GM23248 (cell line): ENCODE measurements around the gene VARS2. TPM values are rescaled to one million over a fixed set of nuclear protein-coding genes. Genes with fewer than 3 reads are reported as not detected.

Experiments used
- DNase-seq: peaks from one replicate; pipeline ENCODE4 v3.0.0-alpha.2; 2015
- H2AFZ ChIP-seq: fragments of 200-600 bp; sonication (generic); 2 replicates; pipeline ENCODE4 v1.6.1; 2016; ENCODE audit warnings: antibody characterized with exemption
- H3F3A ChIP-seq: fragments of 200-600 bp; sonication (generic); 2 replicates; pipeline ENCODE4 v1.6.1; 2016; ENCODE audit warnings: mild to moderate bottlenecking, antibody characterized with exemption, mixed run types; ENCODE audit not compliant: insufficient read depth
- H3K27ac ChIP-seq: fragments of 200-600 bp; sonication (generic); 2 replicates; pipeline ENCODE4 v1.5.1; 2016; ENCODE audit warnings: mild to moderate bottlenecking
- H3K27me3 ChIP-seq: fragments of 200-600 bp; sonication (generic); replicated peaks from 2 replicates; pipeline ENCODE4 v1.6.1; 2016; ENCODE audit warnings: mild to moderate bottlenecking; ENCODE audit not compliant: insufficient read depth
- H3K36me3 ChIP-seq: fragments of 200-600 bp; sonication (generic); 2 replicates; pipeline ENCODE4 v1.6.1; 2016; ENCODE audit warnings: low read depth, mild to moderate bottlenecking
- H3K4me1 ChIP-seq: fragments of 200-600 bp; sonication (generic); 2 replicates; pipeline ENCODE4 v1.6.1; 2016; ENCODE audit warnings: mild to moderate bottlenecking; ENCODE audit not compliant: insufficient read depth
- H3K4me2 ChIP-seq: fragments of 200-600 bp; sonication (generic); one replicate; pipeline ENCODE4 v1.6.1; 2016; ENCODE audit warnings: mild to moderate bottlenecking; ENCODE audit not compliant: unreplicated experiment
- H3K4me3 ChIP-seq: fragments of 200-600 bp; sonication (generic); 2 replicates; pipeline ENCODE4 v1.5.1; 2016; ENCODE audit warnings: mild to moderate bottlenecking
- H3K79me2 ChIP-seq: fragments of 200-600 bp; sonication (generic); 2 replicates; pipeline ENCODE4 v1.6.1; 2016; ENCODE audit warnings: mild to moderate bottlenecking; ENCODE audit not compliant: insufficient read depth
- H3K9ac ChIP-seq: fragments of 200-600 bp; sonication (generic); 2 replicates; pipeline ENCODE4 v1.6.1; 2016; ENCODE audit warnings: mild to moderate bottlenecking
- H3K9me2 ChIP-seq: fragments of 200-600 bp; sonication (generic); 2 replicates; pipeline ENCODE4 v1.6.1; 2016; ENCODE audit warnings: mixed run types, mild to moderate bottlenecking, moderate library complexity; ENCODE audit not compliant: insufficient read depth
- H3K9me3 ChIP-seq: fragments of 200-600 bp; sonication (generic); one replicate; pipeline ENCODE4 v1.6.1; 2017; ENCODE audit warnings: low read depth
- H4K20me1 ChIP-seq: fragments of 200-600 bp; sonication (generic); 2 replicates; pipeline ENCODE4 v1.6.0; 2016; ENCODE audit not compliant: insufficient read depth
- EZH2 ChIP-seq: fragments of 200-600 bp; sonication (generic); IDR thresholded peaks from 2 replicates; pipeline ENCODE4 v1.6.1; 2018; ENCODE audit warnings: antibody characterized with exemption, mild to moderate bottlenecking; ENCODE audit not compliant: insufficient read depth, poor library complexity, severe bottlenecking
- EZH2phosphoT487 ChIP-seq: fragments of 200-600 bp; sonication (generic); IDR thresholded peaks from 2 replicates; pipeline ENCODE4 v1.6.1; 2018; ENCODE audit warnings: antibody characterized with exemption, moderate library complexity, mild to moderate bottlenecking, low read depth; ENCODE audit not compliant: insufficient read depth
- WGBS, 2 experiments: methylation state at CpG; one replicate each; pipeline ENCODE4 v1.1.6; 2015 to 2017; ENCODE audit warnings: low lambda C conversion rate in 2 of 2, low coverage in 1 of 2; ENCODE audit errors: missing lambda C conversion rate in 2 of 2; 5-methylcytosine and 5-hydroxymethylcytosine counted together
- in situ Hi-C: fragments of 300-500 bp; cut with MboI; formaldehyde crosslinking; loops from 2 replicates; pipeline ENCODE4 v1.15.0; 2020
- polyA plus RNA-seq: library from polyadenylated mRNA; unstranded; fragments of >200 nt; fragmentation: Nextera tagmentation; extraction: Ambion mirVana; gene quantifications from 2 replicates; pipeline ENCODE4 v1.2.1, GENCODE V29; 2016
- total RNA-seq: library from RNA; depleted of rRNA; stranded (reverse); fragments of >200 nt; shearing (Covaris generic); gene quantifications from 2 replicates; pipeline ENCODE4 v1.2.3, GENCODE V29; 2014

Gene VARS2
- total and polyA plus RNA-seq, 2 experiments from 2014 or later = 9.9 to 20.8 TPM

DNA sequence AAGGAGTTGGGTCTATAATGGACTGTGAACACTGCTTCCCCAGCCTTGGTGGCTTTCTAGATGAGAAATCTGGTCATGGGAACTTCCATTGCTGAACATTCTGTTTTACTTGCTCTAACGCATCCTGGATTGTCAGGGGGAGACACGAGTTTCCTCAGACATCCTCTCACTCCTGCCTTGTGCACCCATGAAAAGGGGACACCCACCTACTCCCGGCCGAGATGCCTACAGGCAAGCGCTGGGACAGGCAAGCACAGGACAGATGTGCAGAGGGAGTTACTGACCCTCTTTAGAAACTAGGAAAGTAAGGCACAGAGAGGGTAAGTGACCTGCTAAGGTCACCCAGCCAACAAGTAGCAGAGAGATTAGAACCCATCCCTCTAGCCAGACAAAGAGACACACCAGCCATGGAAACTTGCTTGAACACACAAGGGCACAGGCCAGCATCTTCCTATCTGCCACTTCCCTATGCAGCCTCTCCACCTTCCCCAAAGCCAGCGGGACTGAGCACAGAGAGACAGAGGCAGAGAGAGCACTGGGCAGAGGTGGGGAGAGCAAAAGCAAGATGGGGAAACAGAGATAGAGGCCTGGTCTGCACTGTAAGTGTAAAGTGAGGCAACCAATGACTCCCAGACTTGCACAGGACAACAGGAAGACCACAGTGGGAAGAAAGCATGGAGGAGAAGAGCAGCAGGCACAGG lies 18.8 kb downstream of the VARS2 start:
- no peak overlapping the region for H3K27ac ChIP-seq
- no peak overlapping the region for H3K9ac ChIP-seq
- H3K4me3 ChIP-seq = no peak overlapping the region
- no peak for DNase-seq
- no peaks in the 10 kb centered on the region for H3K9me2 ChIP-seq
- in situ Hi-C loops = no loop called here
- no peaks in the 10 kb centered on the region for H3K36me3 ChIP-seq
- peaks cover 7% of the 10 kb centered on the region; the same call in 1 of the 2 replicates for H3K27me3 ChIP-seq
- WGBS, 2 experiments = 70 to 74% methylated on average over 6 of the region's 6 CpGs
- TF ChIP-seq EZH2phosphoT487 (no peak), EZH2 (no peak)
- H3K4me1 ChIP-seq = no peaks in the 10 kb centered on the region
- no peaks in the 10 kb centered on the region for H3F3A ChIP-seq
- H3K4me2 ChIP-seq = no peak overlapping the region
- H4K20me1 ChIP-seq = no peaks in the 10 kb centered on the region
- H3K79me2 ChIP-seq = no peaks in the 10 kb centered on the region
- no peak overlapping the region for H2AFZ ChIP-seq
- no peaks in the 10 kb centered on the region for H3K9me3 ChIP-seq

DNA sequence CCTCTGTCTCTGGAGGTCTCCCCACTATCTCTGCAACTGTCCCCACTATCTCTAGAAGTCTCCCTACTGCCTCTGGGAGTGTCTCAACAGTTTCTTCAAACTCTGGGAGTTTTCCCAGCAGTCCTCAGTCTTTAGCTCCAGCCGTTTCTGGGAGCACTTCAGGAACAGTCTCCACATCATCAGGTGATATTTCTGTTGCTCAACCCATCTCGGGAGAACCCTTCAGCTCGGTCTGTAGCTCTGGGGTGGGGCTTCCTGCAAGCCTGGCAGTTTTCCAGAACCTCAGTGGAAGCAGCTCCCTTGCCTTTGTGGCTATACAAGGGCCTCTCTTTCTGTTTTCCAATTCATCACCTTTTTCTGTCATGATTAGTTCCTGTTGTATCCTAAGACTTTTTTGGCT lies 21.0 kb downstream of the VARS2 start:
- Histone ChIP-seq H3K9ac (no peak overlapping the region), H3K27ac (no peak overlapping the region), H3K36me3 (no peaks in the 10 kb centered on the region), H4K20me1 (no peaks in the 10 kb centered on the region), H3K9me3 (no peaks in the 10 kb centered on the region), H3K4me1 (no peaks in the 10 kb centered on the region), H3K79me2 (no peaks in the 10 kb centered on the region), H3K4me2 (no peak overlapping the region), H3K27me3 (peaks cover 7% of the 10 kb centered on the region; the same call in 1 of the 2 replicates), H3F3A (no peaks in the 10 kb centered on the region), H3K9me2 (no peaks in the 10 kb centered on the region), H2AFZ (no peak overlapping the region), H3K4me3 (no peak overlapping the region)
- no peak for DNase-seq
- in situ Hi-C loops = no loop called here
- 15 to 16% methylated on average over 3 of the region's 3 CpGs for WGBS, 2 experiments
- TF ChIP-seq EZH2phosphoT487 = no peak
- no peak for TF ChIP-seq EZH2

DNA sequence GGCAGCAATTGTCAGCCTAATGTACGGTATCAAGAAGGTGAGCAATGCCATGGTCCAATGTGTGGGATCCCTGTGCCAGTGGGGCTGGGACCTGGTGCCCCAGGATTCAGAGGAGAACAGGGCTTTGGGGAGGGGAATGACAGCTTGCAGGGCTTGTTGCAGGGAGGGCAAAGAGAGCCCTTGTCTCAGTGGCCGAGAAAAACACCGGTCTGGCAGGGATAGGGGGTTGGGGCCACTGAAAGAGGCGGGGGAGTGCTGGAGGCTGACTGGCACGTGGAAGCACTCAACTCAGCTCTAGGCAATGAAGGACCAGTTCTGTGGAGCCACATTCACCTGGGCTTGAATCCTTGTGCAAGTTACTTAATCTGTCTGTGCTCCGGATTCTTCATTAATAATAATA lies 23.2 kb downstream of the VARS2 start:
- no peaks in the 10 kb centered on the region for H4K20me1 ChIP-seq
- no peak overlapping the region for H3K9ac ChIP-seq
- no peaks in the 10 kb centered on the region for H3K9me3 ChIP-seq
- no peak overlapping the region for H2AFZ ChIP-seq
- WGBS, 2 experiments = 48 to 50% methylated on average over 6 of the region's 6 CpGs
- no peak overlapping the region for H3K4me2 ChIP-seq
- H3K27me3 ChIP-seq = peaks cover 15% of the 10 kb centered on the region; the same call in 1 of the 2 replicates
- in situ Hi-C loops = no loop called here
- no peaks in the 10 kb centered on the region for H3K36me3 ChIP-seq
- no peaks in the 10 kb centered on the region for H3K79me2 ChIP-seq
- no peaks in the 10 kb centered on the region for H3F3A ChIP-seq
- no peaks in the 10 kb centered on the region for H3K4me1 ChIP-seq
- DNase-seq = no peak
- H3K9me2 ChIP-seq = no peaks in the 10 kb centered on the region
- TF ChIP-seq EZH2phosphoT487 (no peak), EZH2 (no peak)
- H3K27ac ChIP-seq = no peak overlapping the region
- no peak overlapping the region for H3K4me3 ChIP-seq

DNA sequence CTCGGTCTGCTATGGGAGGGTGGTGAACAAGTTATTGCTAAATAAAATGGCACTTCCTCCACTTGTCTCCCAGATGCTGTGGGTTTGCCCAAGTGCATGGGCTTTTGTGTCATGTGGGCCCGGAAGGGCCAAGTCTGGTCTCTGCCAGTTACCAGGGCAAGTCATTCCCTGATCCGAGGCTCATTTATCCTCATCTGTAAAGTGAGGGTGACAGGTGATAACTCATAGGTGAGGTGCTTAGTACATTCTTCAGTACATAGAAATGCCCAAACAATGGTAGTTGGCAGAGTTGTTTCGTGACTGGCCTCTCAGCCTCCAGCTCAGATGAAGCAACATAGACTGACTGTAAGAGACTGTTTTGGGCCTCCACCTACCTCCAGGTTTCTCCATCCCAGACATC lies 24.7 kb downstream of the VARS2 start:
- whole genome bisulfite sequencing, 2 experiments = 69 to 81% methylated on average over 4 of the region's 4 CpGs

More for the DNA sequence above, 24.7 kb downstream of the VARS2 start:
- H3K9ac ChIP-seq = no peak overlapping the region
- TF ChIP-seq EZH2phosphoT487 = no peak
- no peak for TF ChIP-seq EZH2
- H3K4me1 ChIP-seq = no peaks in the 10 kb centered on the region; the same call in 1 of the 2 replicates
- H3K4me2 ChIP-seq = no peak overlapping the region
- no peaks in the 10 kb centered on the region for H3K79me2 ChIP-seq
- no peaks in the 10 kb centered on the region for H3K9me3 ChIP-seq
- no peak overlapping the region for H3K4me3 ChIP-seq
- no peak overlapping the region for H3K27ac ChIP-seq
- H3K9me2 ChIP-seq = no peaks in the 10 kb centered on the region
- no peaks in the 10 kb centered on the region for H4K20me1 ChIP-seq
- H2AFZ ChIP-seq = no peak overlapping the region
- no peaks in the 10 kb centered on the region for H3F3A ChIP-seq
- DNase-seq = no peak
- H3K36me3 ChIP-seq = no peaks in the 10 kb centered on the region
- peaks cover 15% of the 10 kb centered on the region; the same call in 1 of the 2 replicates for H3K27me3 ChIP-seq
- in situ Hi-C loops = no loop called here
